Mesendoderm (in vitro differentiated cells): ENCODE results near the gene TMTC2.
A peak's percentile ranks its signal among the peaks of the same experiment; 100 is the strongest.

Source experiments
- DNase-seq: peaks from one replicate; pipeline ENCODE4 v3.0.0; 2013
- H2AK5ac ChIP-seq: 2 replicates; pipeline ENCODE4 v1.6.1; 2013; ENCODE audit warnings: low read length, inconsistent platforms
- H2BK120ac ChIP-seq: 2 replicates; pipeline ENCODE4 v1.6.1; 2013; ENCODE audit warnings: low read depth, mild to moderate bottlenecking, low read length, moderate library complexity, mixed read lengths
- H2BK15ac ChIP-seq: replicated peaks from 2 replicates; pipeline ENCODE4 v1.6.1; 2013; ENCODE audit warnings: low read depth, mild to moderate bottlenecking, moderate library complexity
- H2BK5ac ChIP-seq: 2 replicates; pipeline ENCODE4 v1.6.1; 2013; ENCODE audit warnings: low read length, inconsistent platforms
- H3K18ac ChIP-seq: 2 replicates; pipeline ENCODE4 v1.6.1; 2013; ENCODE audit warnings: mild to moderate bottlenecking, low read length, mixed read lengths
- H3K23ac ChIP-seq: one replicate; pipeline ENCODE4 v1.6.1; 2013; ENCODE audit warnings: low read length
- H3K27ac ChIP-seq: 2 replicates; pipeline ENCODE4 v1.5.1; 2013; ENCODE audit warnings: low read depth, mild to moderate bottlenecking, inconsistent platforms, low read length, moderate library complexity
- H3K27me3 ChIP-seq: 2 replicates; pipeline ENCODE4 v1.6.1; 2013; ENCODE audit warnings: low read length, control low read depth, mild to moderate bottlenecking, inconsistent platforms; ENCODE audit not compliant: insufficient read depth, poor library complexity
- H3K36me3 ChIP-seq: 2 replicates; pipeline ENCODE4 v1.6.1; 2013; ENCODE audit warnings: low read length, inconsistent platforms; ENCODE audit not compliant: control insufficient read depth, insufficient read depth
- H3K4ac ChIP-seq: one replicate; pipeline ENCODE4 v1.6.1; 2013; ENCODE audit warnings: low read depth, mild to moderate bottlenecking, low read length, moderate library complexity
- H3K4me1 ChIP-seq: 2 replicates; pipeline ENCODE4 v1.6.1; 2013; ENCODE audit warnings: low read depth, low read length, inconsistent platforms; ENCODE audit not compliant: control insufficient read depth
- H3K4me2 ChIP-seq: 2 replicates; pipeline ENCODE4 v1.6.1; 2013; ENCODE audit warnings: low read length
- H3K4me3 ChIP-seq: 2 replicates; pipeline ENCODE4 v1.5.1; 2013; ENCODE audit warnings: mild to moderate bottlenecking, low read length
- H3K56ac ChIP-seq: one replicate; pipeline ENCODE4 v1.6.1; 2013; ENCODE audit warnings: low read length
- H3K79me1 ChIP-seq: 2 replicates; pipeline ENCODE4 v1.6.1; 2013; ENCODE audit warnings: low read length, inconsistent platforms
- H3K79me2 ChIP-seq: 2 replicates; pipeline ENCODE4 v1.6.1; 2013; ENCODE audit warnings: mild to moderate bottlenecking, low read length; ENCODE audit not compliant: control insufficient read depth, insufficient read depth
- H3K9ac ChIP-seq: 2 replicates; pipeline ENCODE4 v1.6.1; 2013; ENCODE audit warnings: low read length, inconsistent platforms
- H4K5ac ChIP-seq: one replicate; pipeline ENCODE4 v1.6.1; 2013; ENCODE audit warnings: low read length
- H4K8ac ChIP-seq: one replicate; pipeline ENCODE4 v1.6.1; 2013; ENCODE audit warnings: low read depth, mild to moderate bottlenecking, control low read depth, low read length, moderate library complexity
- WGBS: extraction: QIAGEN DNeasy Blood & Tissue Kit; methylation state at CpG from one replicate; pipeline ENCODE4 v1.1.7; 2013; ENCODE audit warnings: low lambda C conversion rate, missing lambda C conversion rate; ENCODE audit not compliant: insufficient coverage; ENCODE audit errors: extremely low coverage; 5-methylcytosine and 5-hydroxymethylcytosine counted together

TMTC2 gene

DNA sequence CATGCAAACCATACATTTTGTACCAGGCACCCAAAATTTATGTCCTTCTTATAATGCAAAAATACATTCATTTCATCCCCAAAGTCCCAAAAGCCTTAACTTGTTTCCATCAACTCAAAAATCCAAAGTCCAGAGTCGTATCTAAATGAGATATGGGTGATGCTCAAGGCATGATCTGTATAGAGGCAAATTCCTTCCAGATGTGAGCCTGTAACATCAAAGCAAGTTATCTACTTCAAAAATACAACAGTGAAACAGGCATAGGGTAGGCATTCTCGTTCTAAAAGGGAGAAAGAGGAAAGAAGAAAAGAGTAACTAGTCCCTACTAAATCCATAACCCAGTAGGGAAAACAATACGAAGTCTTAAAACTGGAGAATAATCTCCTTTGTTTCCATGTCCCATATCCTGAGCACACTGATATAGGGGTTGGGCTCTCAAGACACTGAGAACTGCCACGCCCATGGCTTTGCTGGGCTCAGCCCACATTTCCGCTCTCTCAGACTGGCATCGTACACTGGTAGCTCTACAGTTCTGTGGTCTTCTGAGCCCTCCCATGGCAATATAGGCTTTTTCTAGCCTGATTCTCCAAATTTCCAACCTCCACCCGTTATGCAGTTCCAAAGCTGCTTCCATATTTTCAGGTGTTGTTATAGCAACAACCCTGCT is 232.8 kb downstream of the TMTC2 start:
- no peak overlapping the region for H3K23ac ChIP-seq
- no peak for DNase-seq
- H3K4me3 ChIP-seq: no peak overlapping the region
- no peaks in the 10 kb centered on the region for H3K79me2 ChIP-seq
- no peak overlapping the region for H2BK120ac ChIP-seq
- no peak overlapping the region for H3K4me2 ChIP-seq
- H3K56ac ChIP-seq: no peak overlapping the region
- no peak overlapping the region for H4K8ac ChIP-seq
- no peak overlapping the region for H2AK5ac ChIP-seq
- WGBS: no CpG with 5 or more reads among the region's 7 CpGs
- H2BK5ac ChIP-seq: no peak overlapping the region
- no peak overlapping the region for H3K4ac ChIP-seq
- no peak overlapping the region for H4K5ac ChIP-seq
- no peak overlapping the region for H3K9ac ChIP-seq
- no peak overlapping the region for H3K18ac ChIP-seq
- no peak overlapping the region for H2BK15ac ChIP-seq
- no peaks in the 10 kb centered on the region for H3K27me3 ChIP-seq
- H3K4me1 ChIP-seq: no peaks in the 10 kb centered on the region
- no peaks in the 10 kb centered on the region for H3K36me3 ChIP-seq
- no peak overlapping the region for H3K27ac ChIP-seq
- H3K79me1 ChIP-seq: no peaks in the 10 kb centered on the region

GRCh38 chr12:82923935-82924334 is 237.2 kb downstream of the TMTC2 start:
- no peak for DNase-seq
- H4K5ac ChIP-seq: no peak overlapping the region
- WGBS: no CpG with 5 or more reads among the region's 1 CpG

DNA sequence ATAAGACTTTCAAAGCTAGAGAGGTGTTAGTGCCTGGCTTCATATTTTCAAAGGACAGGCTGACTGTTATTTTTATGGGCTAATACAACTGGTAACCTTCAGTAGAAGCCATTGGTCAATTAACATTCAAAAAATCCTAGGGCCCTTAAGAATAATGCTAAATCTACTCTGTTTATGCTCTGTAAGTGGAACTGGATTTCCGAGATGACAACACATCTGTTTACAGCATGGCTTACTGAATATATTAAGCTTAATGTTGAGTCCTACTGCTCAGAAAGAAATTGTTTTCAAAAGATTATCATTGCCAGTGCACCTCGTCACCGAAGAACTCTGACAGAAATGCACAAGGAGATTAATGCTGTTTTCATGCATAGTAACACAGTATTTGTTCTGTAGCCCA is 239.9 kb downstream of the TMTC2 start:
- WGBS: no CpG with 5 or more reads among the region's 3 CpGs
- Histone ChIP-seq H3K4ac (no peak overlapping the region), H3K27me3 (no peaks in the 10 kb centered on the region), H4K5ac (no peak overlapping the region), H3K27ac (no peak overlapping the region), H3K4me2 (no peak overlapping the region), H2AK5ac (no peak overlapping the region), H3K23ac (no peak overlapping the region), H3K79me2 (no peaks in the 10 kb centered on the region), H2BK5ac (no peak overlapping the region), H3K9ac (no peak overlapping the region), H3K79me1 (no peaks in the 10 kb centered on the region), H3K4me3 (no peak overlapping the region), H2BK15ac (no peak overlapping the region), H4K8ac (no peak overlapping the region), H3K56ac (no peak overlapping the region), H3K18ac (no peak overlapping the region), H2BK120ac (no peak overlapping the region), H3K36me3 (no peaks in the 10 kb centered on the region), H3K4me1 (no peaks in the 10 kb centered on the region)
- no peak for DNase-seq

More at GRCh38 chr12:82923935-82924334, 237.2 kb downstream of the TMTC2 start:
- Histone ChIP-seq H3K27ac (no peak overlapping the region), H3K9ac (no peak overlapping the region), H3K4me1 (no peaks in the 10 kb centered on the region), H3K79me1 (no peaks in the 10 kb centered on the region), H2BK15ac (no peak overlapping the region), H2BK120ac (no peak overlapping the region), H3K4ac (no peak overlapping the region), H4K8ac (no peak overlapping the region), H3K4me3 (no peak overlapping the region), H2BK5ac (no peak overlapping the region), H2AK5ac (no peak overlapping the region), H3K36me3 (no peaks in the 10 kb centered on the region), H3K4me2 (no peak overlapping the region), H3K79me2 (no peaks in the 10 kb centered on the region), H3K18ac (no peak overlapping the region), H3K23ac (no peak overlapping the region), H3K27me3 (no peaks in the 10 kb centered on the region), H3K56ac (no peak overlapping the region)

GRCh38 chr12:82930301-82930700 is 243.6 kb downstream of the TMTC2 start:
- Histone ChIP-seq H3K56ac (no peak overlapping the region), H3K9ac (no peak overlapping the region), H3K79me2 (no peaks in the 10 kb centered on the region), H2BK5ac (no peak overlapping the region), H3K79me1 (no peaks in the 10 kb centered on the region), H3K4me1 (no peaks in the 10 kb centered on the region), H3K23ac (no peak overlapping the region), H4K5ac (no peak overlapping the region), H4K8ac (no peak overlapping the region), H2BK15ac (no peak overlapping the region), H3K4ac (no peak overlapping the region), H2AK5ac (no peak overlapping the region), H3K18ac (no peak overlapping the region), H3K36me3 (no peaks in the 10 kb centered on the region), H2BK120ac (no peak overlapping the region), H3K4me3 (no peak overlapping the region), H3K4me2 (no peak overlapping the region), H3K27me3 (no peaks in the 10 kb centered on the region), H3K27ac (no peak overlapping the region)
- no CpG with 5 or more reads among the region's 3 CpGs for WGBS
- DNase-seq: no peak

DNA sequence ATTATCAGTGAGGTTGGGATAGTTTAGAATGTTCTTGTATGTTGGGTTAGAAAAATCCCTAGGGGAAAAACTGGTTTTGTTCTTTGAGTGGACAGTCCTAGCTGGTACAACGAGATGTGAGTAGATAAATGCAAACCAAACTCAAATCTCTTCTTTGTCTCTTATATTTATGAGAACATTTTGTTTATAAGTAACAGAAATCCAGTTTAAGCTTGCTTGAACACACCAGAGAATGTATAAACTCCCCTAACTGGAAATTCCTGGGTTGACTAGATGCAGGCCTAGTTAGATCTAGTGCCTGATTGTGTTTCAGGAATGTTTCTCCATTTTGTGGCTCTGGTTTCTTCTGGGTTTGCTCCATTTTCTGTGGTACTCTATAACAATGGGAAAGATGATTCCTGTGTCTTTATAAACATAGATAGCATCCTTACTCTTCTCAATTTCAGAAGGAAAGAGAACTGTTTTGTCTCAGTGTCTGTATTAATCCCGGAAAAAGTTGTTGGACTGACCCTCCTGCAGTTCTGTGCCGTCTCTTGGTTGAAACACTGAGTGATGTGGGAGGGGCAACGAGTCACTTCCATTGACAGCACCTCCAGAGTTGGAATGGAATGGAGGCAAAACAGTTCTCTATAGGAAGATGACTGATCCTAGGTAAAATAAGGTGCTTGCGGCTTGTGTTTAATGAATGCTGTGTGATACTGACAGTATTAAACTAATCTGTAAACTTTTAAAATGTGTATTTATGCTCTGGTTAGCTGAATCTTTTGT is 244.8 kb downstream of the TMTC2 start:
- WGBS: no CpG with 5 or more reads among the region's 5 CpGs
- Histone ChIP-seq H3K27me3 (no peaks in the 10 kb centered on the region), H3K4me1 (no peaks in the 10 kb centered on the region), H3K79me2 (no peaks in the 10 kb centered on the region), H2BK5ac (no peak overlapping the region), H2BK15ac (no peak overlapping the region), H3K56ac (no peak overlapping the region), H4K8ac (no peak overlapping the region), H3K36me3 (no peaks in the 10 kb centered on the region), H3K23ac (no peak overlapping the region), H3K79me1 (no peaks in the 10 kb centered on the region), H3K4ac (no peak overlapping the region), H3K18ac (no peak overlapping the region), H3K9ac (no peak overlapping the region), H2BK120ac (no peak overlapping the region), H4K5ac (no peak overlapping the region), H3K4me2 (no peak overlapping the region), H3K27ac (no peak overlapping the region), H2AK5ac (no peak overlapping the region), H3K4me3 (no peak overlapping the region)
- DNase-seq: peak; percentile 61
